ENCODE results near the gene MVK.

Gene MVK

DNA sequence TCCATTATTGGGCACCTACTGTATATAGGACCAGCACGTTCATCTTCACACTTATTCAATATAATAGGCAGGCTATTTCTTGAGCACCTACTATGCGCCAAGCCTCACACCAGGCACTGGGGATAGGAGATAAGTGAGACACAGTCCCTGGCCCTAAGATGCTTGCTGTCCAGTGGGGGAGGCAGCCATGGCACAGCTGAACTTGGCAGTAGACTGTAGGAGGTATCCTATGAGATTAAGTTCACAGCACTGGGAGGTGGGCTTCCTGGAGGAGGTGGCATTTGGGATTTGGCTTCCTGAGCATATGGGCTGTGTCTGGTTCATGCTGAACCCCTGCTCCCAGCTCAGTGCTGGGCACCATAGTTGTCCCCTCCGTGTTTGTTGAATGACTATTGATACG, 65.1 kb downstream of the MVK start:
- Histone ChIP-seq H3K9me3 (ENCODE audit: low read length) (no peaks in the 10 kb centered on the region), H3K4me1 (ENCODE audit: insufficient read depth, low read length, severe bottlenecking) (no peaks in the 10 kb centered on the region), H3K9ac (ENCODE audit: low read length) (no peak overlapping the region), H3K79me2 (ENCODE audit: insufficient read depth, low read length) (no peaks in the 10 kb centered on the region), H3K4me3 (ENCODE audit: low read depth, low read length, poor library complexity, severe bottlenecking) (no peak overlapping the region), H3K27ac (ENCODE audit: low read depth, low read length, poor library complexity, severe bottlenecking) (no peak overlapping the region), H3K4me2 (ENCODE audit: low read length) (no peak overlapping the region), H2AFZ (ENCODE audit: low read length) (no peak overlapping the region), H3K36me3 (ENCODE audit: insufficient read depth, low read length) (no peaks in the 10 kb centered on the region), H3K9me2 (ENCODE audit: low read depth, low read length) (no peaks in the 10 kb centered on the region), H3F3A (ENCODE audit: insufficient read depth, low read length) (no peaks in the 10 kb centered on the region), H4K20me1 (ENCODE audit: insufficient read depth, low read length) (no peaks in the 10 kb centered on the region), H3K27me3 (ENCODE audit: insufficient read depth, low read length) (no peaks in the 10 kb centered on the region)
- TF ChIP-seq CTCF (IDR thresholded peaks at IDR 0.05; ENCODE audit: low read length) (no peak), EZH2 (IDR thresholded peaks at IDR 0.05; ENCODE audit: borderline replicate concordance, low read length) (no peak)

DNA sequence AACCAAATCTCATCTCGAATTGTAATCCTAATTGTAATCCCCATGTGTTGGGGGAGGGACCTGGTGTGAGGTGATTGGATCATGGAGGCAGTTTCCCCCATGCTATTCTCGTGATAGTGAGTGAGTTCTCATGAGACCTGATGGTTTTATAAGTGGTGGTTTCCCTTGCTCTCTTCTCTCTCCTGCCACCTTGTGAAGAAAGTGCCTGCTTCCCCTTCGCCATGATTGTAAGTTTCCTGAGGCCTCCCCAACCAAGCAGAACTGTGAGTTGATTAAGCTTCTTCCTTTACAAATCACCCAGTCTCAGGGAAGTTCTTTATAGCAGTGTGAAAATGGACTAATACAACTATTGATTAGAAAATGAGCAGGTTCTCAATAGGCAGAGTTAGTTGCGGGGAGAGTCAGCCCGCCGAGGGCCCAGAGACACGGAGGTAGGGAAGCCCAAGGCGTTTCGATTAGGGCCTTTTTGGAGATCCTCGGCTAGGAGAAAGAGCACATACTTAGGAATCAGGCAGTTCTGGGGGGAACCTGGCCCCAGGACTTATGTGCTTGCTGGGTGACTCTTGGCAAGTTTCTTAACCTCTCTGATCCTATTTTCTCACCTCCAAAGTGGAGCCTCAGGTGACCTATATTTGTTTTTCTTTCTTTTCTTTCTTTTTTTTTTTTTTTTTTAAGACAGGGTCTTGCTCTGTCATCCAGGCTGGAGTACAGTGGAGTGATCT, 65.7 kb downstream of the MVK start:
- TF ChIP-seq CTCF (IDR thresholded peaks at IDR 0.05; ENCODE audit: low read length): no peak
- TF ChIP-seq EZH2 (IDR thresholded peaks at IDR 0.05; ENCODE audit: borderline replicate concordance, low read length): no peak
- H3F3A ChIP-seq (ENCODE audit: insufficient read depth, low read length): no peaks in the 10 kb centered on the region

GRCh38 chr12:109640961-109641360, 67.4 kb downstream of the MVK start:
- Histone ChIP-seq H3K27ac (ENCODE audit: low read depth, low read length, poor library complexity, severe bottlenecking) (no peak overlapping the region), H3K9me3 (ENCODE audit: low read length) (no peaks in the 10 kb centered on the region), H3K79me2 (ENCODE audit: insufficient read depth, low read length) (no peaks in the 10 kb centered on the region), H3K4me3 (ENCODE audit: low read depth, low read length, poor library complexity, severe bottlenecking) (no peak overlapping the region), H3F3A (ENCODE audit: insufficient read depth, low read length) (no peaks in the 10 kb centered on the region), H3K36me3 (ENCODE audit: insufficient read depth, low read length) (no peaks in the 10 kb centered on the region), H3K9me2 (ENCODE audit: low read depth, low read length) (no peaks in the 10 kb centered on the region), H4K20me1 (ENCODE audit: insufficient read depth, low read length) (no peaks in the 10 kb centered on the region), H3K9ac (ENCODE audit: low read length) (no peak overlapping the region), H3K4me1 (ENCODE audit: insufficient read depth, low read length, severe bottlenecking) (no peaks in the 10 kb centered on the region), H3K4me2 (ENCODE audit: low read length) (no peak overlapping the region), H2AFZ (ENCODE audit: low read length) (no peak overlapping the region), H3K27me3 (ENCODE audit: insufficient read depth, low read length) (no peaks in the 10 kb centered on the region)
- no peak for TF ChIP-seq EZH2 (IDR thresholded peaks at IDR 0.05; ENCODE audit: borderline replicate concordance, low read length)
- TF ChIP-seq CTCF (IDR thresholded peaks at IDR 0.05; ENCODE audit: low read length): no peak

More for the DNA sequence above, 65.7 kb downstream of the MVK start:
- Histone ChIP-seq H2AFZ (ENCODE audit: low read length) (no peak overlapping the region), H3K9me2 (ENCODE audit: low read depth, low read length) (no peaks in the 10 kb centered on the region), H3K4me2 (ENCODE audit: low read length) (no peak overlapping the region), H3K9ac (ENCODE audit: low read length) (no peak overlapping the region), H4K20me1 (ENCODE audit: insufficient read depth, low read length) (no peaks in the 10 kb centered on the region), H3K4me1 (ENCODE audit: insufficient read depth, low read length, severe bottlenecking) (no peaks in the 10 kb centered on the region), H3K36me3 (ENCODE audit: insufficient read depth, low read length) (no peaks in the 10 kb centered on the region), H3K79me2 (ENCODE audit: insufficient read depth, low read length) (no peaks in the 10 kb centered on the region), H3K27me3 (ENCODE audit: insufficient read depth, low read length) (no peaks in the 10 kb centered on the region), H3K27ac (ENCODE audit: low read depth, low read length, poor library complexity, severe bottlenecking) (no peak overlapping the region), H3K9me3 (ENCODE audit: low read length) (no peaks in the 10 kb centered on the region), H3K4me3 (ENCODE audit: low read depth, low read length, poor library complexity, severe bottlenecking) (no peak overlapping the region)

Measured in OCI-LY1 (cell line).